ENCODE data around the gene G3BP2.

- TF ChIP-seq CTCF (IDR thresholded peaks at IDR 0.05): no peak
- no peak for TF ChIP-seq POLR2A (IDR thresholded peaks at IDR 0.05)
These were observed 29.8 kb upstream of the G3BP2 start for GRCh38 chr4:75702919-75703411.
